GM20000 (cell line): ENCODE measurements around the gene SHQ1.
A peak's percentile ranks its signal among the peaks of the same experiment; 100 is the strongest.

Experiments used
- DNase-seq: peaks from one replicate; pipeline ENCODE4 v3.0.0; 2012; ENCODE audit warnings: low spot score
- TF ChIP-seq, protein P1 (sequence below): IDR thresholded peaks from 2 replicates; pipeline ENCODE4 v1.5.1; 2012; ENCODE audit warnings: mild to moderate bottlenecking, control low read depth; ENCODE audit errors: extremely low read depth, missing control alignments

SHQ1 gene

DNA sequence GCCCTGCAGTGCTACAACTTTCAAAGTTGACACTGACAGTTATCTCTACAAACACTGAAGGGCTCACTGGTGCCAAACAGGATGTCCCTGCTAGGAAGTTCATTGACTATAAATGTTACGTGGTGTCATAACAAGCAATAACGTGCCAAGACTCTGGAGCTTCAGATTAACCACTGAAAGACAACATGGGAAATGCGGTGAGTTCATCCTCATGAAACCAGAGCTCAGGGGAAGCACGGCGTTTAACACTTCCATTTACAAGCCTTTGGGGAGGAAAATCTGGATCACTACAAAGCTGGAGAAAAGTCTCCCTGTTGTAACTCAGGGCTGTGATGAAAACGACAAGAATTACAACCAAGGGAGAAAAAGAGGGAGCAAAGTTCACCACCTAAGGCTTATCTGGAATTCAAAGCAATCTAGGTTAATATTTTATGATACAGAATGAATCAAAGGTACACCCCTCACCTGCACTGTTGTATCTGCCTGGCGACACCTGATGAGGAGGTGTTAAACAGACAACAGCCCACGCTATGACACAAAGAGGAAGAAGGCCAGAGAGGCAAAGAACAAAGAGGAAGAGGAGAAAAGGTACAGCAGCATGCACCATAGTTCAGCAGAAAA is 27.0 kb downstream of the SHQ1 start:
- TF ChIP-seq, protein P1, sequence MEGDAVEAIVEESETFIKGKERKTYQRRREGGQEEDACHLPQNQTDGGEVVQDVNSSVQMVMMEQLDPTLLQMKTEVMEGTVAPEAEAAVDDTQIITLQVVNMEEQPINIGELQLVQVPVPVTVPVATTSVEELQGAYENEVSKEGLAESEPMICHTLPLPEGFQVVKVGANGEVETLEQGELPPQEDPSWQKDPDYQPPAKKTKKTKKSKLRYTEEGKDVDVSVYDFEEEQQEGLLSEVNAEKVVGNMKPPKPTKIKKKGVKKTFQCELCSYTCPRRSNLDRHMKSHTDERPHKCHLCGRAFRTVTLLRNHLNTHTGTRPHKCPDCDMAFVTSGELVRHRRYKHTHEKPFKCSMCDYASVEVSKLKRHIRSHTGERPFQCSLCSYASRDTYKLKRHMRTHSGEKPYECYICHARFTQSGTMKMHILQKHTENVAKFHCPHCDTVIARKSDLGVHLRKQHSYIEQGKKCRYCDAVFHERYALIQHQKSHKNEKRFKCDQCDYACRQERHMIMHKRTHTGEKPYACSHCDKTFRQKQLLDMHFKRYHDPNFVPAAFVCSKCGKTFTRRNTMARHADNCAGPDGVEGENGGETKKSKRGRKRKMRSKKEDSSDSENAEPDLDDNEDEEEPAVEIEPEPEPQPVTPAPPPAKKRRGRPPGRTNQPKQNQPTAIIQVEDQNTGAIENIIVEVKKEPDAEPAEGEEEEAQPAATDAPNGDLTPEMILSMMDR = no peak
- peak; percentile 18 for DNase-seq

DNA sequence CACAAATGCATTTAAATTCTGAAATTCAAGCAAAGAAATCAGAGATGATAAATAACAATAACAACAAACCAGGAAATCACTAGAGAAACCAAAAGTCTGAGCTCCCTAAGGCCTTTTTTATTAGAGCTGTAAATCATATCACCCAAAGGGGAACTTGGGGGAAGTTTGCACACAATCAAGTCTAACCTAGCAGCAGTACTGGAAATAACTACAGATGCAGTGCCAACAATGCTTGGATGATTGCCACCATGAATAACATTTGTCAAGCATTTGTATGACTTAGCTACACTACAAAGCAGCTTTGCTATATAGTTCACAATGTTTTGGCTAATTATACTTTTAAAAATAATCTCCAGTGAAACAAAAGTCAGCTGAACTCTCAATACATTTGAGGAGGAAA is 27.8 kb downstream of the SHQ1 start:
- no peak for DNase-seq
- TF ChIP-seq, protein P1 = no peak

DNA sequence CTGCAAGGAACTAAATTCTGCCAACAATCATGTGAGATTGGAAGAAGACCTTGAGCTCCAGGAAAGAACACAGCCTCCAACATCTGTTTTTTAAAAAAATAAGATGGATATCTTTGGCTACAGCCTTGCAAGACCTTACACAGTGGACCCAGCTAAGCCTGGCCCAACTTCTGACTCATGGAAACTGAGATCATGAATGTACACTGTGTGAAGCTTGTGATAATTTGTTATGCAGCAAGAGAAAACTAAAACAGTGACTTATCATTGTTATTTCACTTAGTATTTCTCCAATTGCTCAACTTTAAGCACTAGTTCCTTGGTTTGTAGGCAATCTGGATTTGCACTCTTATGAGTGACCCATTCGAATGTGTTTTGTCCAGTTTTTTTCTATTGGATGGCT is 29.3 kb downstream of the SHQ1 start:
- no peak for DNase-seq
- TF ChIP-seq, protein P1 = no peak

DNA sequence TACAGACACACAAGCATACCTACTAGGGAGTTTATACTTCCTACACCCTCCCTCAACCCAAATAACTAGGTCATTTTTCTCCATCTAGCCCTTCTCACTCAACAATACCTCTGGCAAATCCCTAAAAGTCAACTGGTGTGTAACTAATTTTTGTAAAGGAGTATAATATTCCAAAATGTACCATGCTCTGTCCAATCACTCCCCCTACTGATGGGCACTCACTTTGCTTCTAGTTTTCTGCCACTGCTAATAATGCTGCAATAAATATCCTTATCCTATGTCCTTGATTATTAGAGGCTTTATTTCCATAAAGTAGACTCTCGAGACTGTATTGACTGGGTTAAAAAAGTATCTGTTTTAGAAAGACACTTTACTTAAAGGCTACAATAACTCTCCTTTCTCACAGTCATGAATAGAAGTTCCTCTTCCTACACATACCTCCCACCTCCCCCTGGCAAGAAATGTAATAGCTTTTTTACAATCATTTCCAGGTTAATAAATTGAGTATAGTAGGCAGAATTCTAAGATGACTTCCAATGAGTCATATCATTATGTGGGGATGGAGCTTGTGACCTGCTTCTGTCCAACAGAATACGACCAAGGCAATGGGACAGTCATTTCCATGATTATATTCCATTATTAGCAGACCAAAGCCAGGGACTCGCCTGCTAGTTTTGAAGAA is 30.0 kb downstream of the SHQ1 start:
- no peak for DNase-seq

DNA sequence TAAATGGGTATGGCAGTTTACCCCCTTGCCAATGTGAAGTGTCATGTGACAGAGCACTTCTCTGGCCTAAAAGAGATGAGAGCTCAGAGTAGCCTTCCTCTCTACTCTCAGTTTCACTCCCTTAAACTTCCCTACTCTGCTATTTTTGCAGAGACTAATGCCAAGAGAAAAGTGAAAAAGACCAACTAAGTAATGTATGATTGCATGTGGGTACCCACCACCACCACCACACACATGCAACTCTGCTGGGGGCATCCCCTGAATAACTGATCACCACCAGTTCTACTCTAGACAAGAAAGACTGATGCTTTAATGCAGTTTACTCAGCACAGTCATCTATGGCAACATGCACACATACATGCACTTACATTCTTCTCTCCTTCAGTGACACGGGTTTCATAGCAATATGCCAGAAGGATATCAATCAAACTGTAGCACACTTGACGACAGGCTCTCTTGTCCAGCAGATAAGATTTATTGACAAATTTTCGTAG is 31.3 kb downstream of the SHQ1 start:
- no peak for DNase-seq
- TF ChIP-seq, protein P1 = no peak

More for the DNA sequence above, 30.0 kb downstream of the SHQ1 start:
- TF ChIP-seq, protein P1 = peak; percentile 22

DNA sequence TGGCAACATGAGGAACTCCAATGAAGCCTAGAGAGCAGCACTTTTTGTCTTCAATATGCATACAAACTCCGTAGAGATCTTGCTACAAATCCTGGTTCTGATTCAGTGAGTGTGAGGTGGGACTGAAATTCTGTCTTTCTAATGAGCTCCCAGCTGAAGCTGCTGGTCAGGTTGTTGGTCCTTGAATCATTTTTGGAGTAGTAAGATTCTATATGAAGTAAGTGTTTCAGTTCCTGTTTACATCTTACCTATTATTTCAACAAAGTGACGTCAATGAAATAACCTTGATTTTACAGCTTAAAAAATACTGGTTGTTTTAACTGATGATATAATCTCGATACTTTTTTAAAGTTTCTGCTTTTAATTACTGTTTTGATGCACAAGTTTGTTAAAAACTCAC is 33.9 kb downstream of the SHQ1 start:
- DNase-seq = peak; percentile 47
- TF ChIP-seq, protein P1 = no peak

DNA sequence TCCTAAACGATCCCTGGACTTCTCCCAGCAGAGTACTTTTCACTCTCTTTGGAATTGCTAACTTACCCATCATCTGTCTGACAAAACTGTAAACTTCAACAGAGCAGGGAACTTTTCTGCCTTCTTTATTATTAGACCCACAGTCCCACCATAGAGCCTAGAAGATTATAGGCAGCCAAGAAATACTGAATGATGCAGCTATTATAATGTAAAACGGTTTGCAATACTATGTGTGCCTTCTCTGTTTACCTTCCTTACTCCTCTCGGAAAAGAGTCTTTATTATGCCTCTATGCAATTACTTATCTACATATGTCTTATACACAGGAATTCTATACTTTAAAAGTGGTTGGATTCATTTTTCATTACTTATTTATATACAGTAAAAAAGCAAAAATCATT is 36.0 kb downstream of the SHQ1 start:
- TF ChIP-seq, protein P1 = no peak
- no peak for DNase-seq
